ENCODE data around the gene TMEM150B. TPM values are rescaled to one million over a fixed set of nuclear protein-coding genes. Genes with fewer than 3 reads are reported as not detected.
A peak's percentile ranks its signal among the peaks of the same experiment; 100 is the strongest.

The TMEM150B gene
- total and polyA plus RNA-seq, 9 of the 15 experiments (the other 6 are each of a cell fraction or from before 2014, with no cell fraction given): 0.47 to 1.3 (median 0.74) TPM; not detected in 2

GRCh38 chr19:55304279-55304978, 20.7 kb downstream of the TMEM150B start (continued):
- TF ChIP-seq ZBTB11 (CRISPR knock-in tag; IDR thresholded peaks at IDR 0.05) (0 out of 6 replicates have a peak, but pooled peaks of 1 of the 3 experiments have one; percentile 48), CREB3L1 (IDR thresholded peaks at IDR 0.05; ENCODE audit: borderline replicate concordance, low read depth) (peak; percentile 50; the same call in 1 of the 2 replicates), ARID3A (IDR thresholded peaks at IDR 0.05; ENCODE audit: borderline replicate concordance, low read depth, low read length) (no peak), NFIC (IDR thresholded peaks at IDR 0.05) (no peak), ZNF324 (CRISPR knock-in tag; IDR thresholded peaks at IDR 0.05) (no peak), ZNF592 (IDR thresholded peaks at IDR 0.05) (peak; percentile 78), E2F4 (CRISPR knock-in tag; IDR thresholded peaks at IDR 0.05; ENCODE audit: low read depth) (no peak), NRF1 (conservative IDR thresholded peaks at IDR 0.05 in 1 of 2, IDR thresholded peaks at IDR 0.05 in 1 of 2) (peak; percentile 50 to 59), E2F1 (CRISPR knock-in tag; IDR thresholded peaks at IDR 0.05) (no peak), NR2C1 (IDR thresholded peaks at IDR 0.05) (no peak), NR2C1 (tag; IDR thresholded peaks at IDR 0.05) (peak; percentile 27; the same call in 1 of the 2 replicates), SMC3 (conservative IDR thresholded peaks at IDR 0.05; ENCODE audit: insufficient read depth, low read depth, low read length) (no peak)

Data from K562 (cell line).